Measurements from ENCODE around the gene EPHB3. TPM values are rescaled to one million over a fixed set of nuclear protein-coding genes. Genes with fewer than 3 reads are reported as not detected.

The EPHB3 gene
- total and polyA plus RNA-seq, 2 donors (not counting 3 experiments of a cell fraction or from before 2014, with no cell fraction given) = 0.01 TPM; not detected in 1

GRCh38 chr3:184630861-184631471 lies 69.4 kb downstream of the EPHB3 start:
- no peaks in the 10 kb centered on the region for H3K9me3 ChIP-seq (replicated peaks; ENCODE audit: control insufficient read depth, insufficient read depth, low read length)
- FAIRE-seq (no peak), DNase-seq (ENCODE audit: low read depth, low spot score) (no peak)
- H3K4me2 ChIP-seq (ENCODE audit: insufficient read depth, low read length) = no peak overlapping the region
- no peaks in the 10 kb centered on the region for H3K36me3 ChIP-seq (ENCODE audit: control insufficient read depth in 2 of 2, extremely low read depth in 1 of 2, insufficient read depth in 2 of 2, low read length in 2 of 2)
- no peak overlapping the region for H3K9ac ChIP-seq (replicated peaks; ENCODE audit: extremely low read depth, insufficient read depth, low read length)
- ChIA-PET CTCF (interaction anchor here (2.2 kb wide), 1 partner anchor 11 kb away, joined by 8 read pairs; no protein-coding TSS in a partner anchor), POLR2A (no interaction called here)
- intact Hi-C loops (cut with micrococcal nuclease) = no loop called here
- no peaks in the 10 kb centered on the region for H3K9me1 ChIP-seq (replicated peaks; ENCODE audit: control insufficient read depth, extremely low read depth, insufficient read depth, low read length)
- no TSS peak for BruUV-seq (replicated peaks)
- dilution Hi-C loops (cut with MboI; ENCODE audit: extremely low pct_ligation_motif_present, low sequenced_read_pairs) = no loop called here
- H3K4me3 ChIP-seq (replicated peaks in 1 of 3; ENCODE audit: insufficient read depth in 1 of 3, low read depth in 1 of 3, low read length in 3 of 3) = no peak overlapping the region
- H4K20me1 ChIP-seq (replicated peaks; ENCODE audit: control insufficient read depth, extremely low read depth, insufficient read depth, low read length) = no peaks in the 10 kb centered on the region
- no peaks in the 10 kb centered on the region for H3K4me1 ChIP-seq (ENCODE audit: control insufficient read depth, extremely low read depth, insufficient read depth, low read length)
- H3K27ac ChIP-seq (ENCODE audit: insufficient read depth, low read depth, low read length) = no peak overlapping the region
- no peaks in the 10 kb centered on the region for H3K79me2 ChIP-seq (ENCODE audit: control insufficient read depth, insufficient read depth, low read length)
- H3K27me3 ChIP-seq (ENCODE audit: control insufficient read depth in 2 of 2, insufficient read depth in 2 of 2, low read length in 2 of 2) = peaks cover 0 to 14% of the 10 kb centered on the region in 2 experiments
- no peak overlapping the region for H2AFZ ChIP-seq (ENCODE audit: low read depth, low read length)
- TF ChIP-seq EZH2 (IDR thresholded peaks at IDR 0.05; ENCODE audit: borderline replicate concordance, low read depth, low read length, severe bottlenecking) (no peak), GATA2 (IDR thresholded peaks at IDR 0.05; ENCODE audit: insufficient read depth, insufficient read length, low read depth, low read length) (no peak)

GRCh38 chr3:184631472-184631861 lies 69.9 kb downstream of the EPHB3 start:
- H4K20me1 ChIP-seq (replicated peaks; ENCODE audit: control insufficient read depth, extremely low read depth, insufficient read depth, low read length) = no peaks in the 10 kb centered on the region
- no peaks in the 10 kb centered on the region for H3K9me1 ChIP-seq (replicated peaks; ENCODE audit: control insufficient read depth, extremely low read depth, insufficient read depth, low read length)
- H3K4me2 ChIP-seq (ENCODE audit: insufficient read depth, low read length) = no peak overlapping the region
- H3K27ac ChIP-seq (ENCODE audit: insufficient read depth, low read depth, low read length) = no peak overlapping the region
- no peak overlapping the region for H3K9ac ChIP-seq (replicated peaks; ENCODE audit: extremely low read depth, insufficient read depth, low read length)
- TF ChIP-seq FOS (IDR thresholded peaks at IDR 0.05; ENCODE audit: borderline replicate concordance, insufficient read depth, low read length) (no peak), MYC (IDR thresholded peaks at IDR 0.05; ENCODE audit: low read depth, low read length) (no peak), MAX (IDR thresholded peaks at IDR 0.05; ENCODE audit: insufficient read depth, insufficient read length) (no peak), CTCF (IDR thresholded peaks at IDR 0.05; ENCODE audit: extremely low read depth in 1 of 2, insufficient read depth in 1 of 2, low read depth in 1 of 2, low read length in 2 of 2) (no peak), POLR2A (IDR thresholded peaks at IDR 0.05; ENCODE audit: low read depth, low read length) (no peak), POLR2AphosphoS5 (IDR thresholded peaks at IDR 0.05; ENCODE audit: insufficient read depth, low read depth, low read length) (no peak), GATA2 (IDR thresholded peaks at IDR 0.05; ENCODE audit: insufficient read depth, insufficient read length, low read depth, low read length) (no peak), JUN (IDR thresholded peaks at IDR 0.05; ENCODE audit: borderline replicate concordance, insufficient read depth, insufficient read length, low read depth) (no peak), EZH2 (IDR thresholded peaks at IDR 0.05; ENCODE audit: borderline replicate concordance, low read depth, low read length, severe bottlenecking) (no peak)
- DNase-seq (ENCODE audit: low read depth, low spot score) (no peak), FAIRE-seq (no peak)
- ChIA-PET POLR2A (no interaction called here), CTCF (interaction anchor here (2.2 kb wide), 1 partner anchor 12 kb away, joined by 8 read pairs; no protein-coding TSS in a partner anchor)
- intact Hi-C loops (cut with micrococcal nuclease) (no loop called here), dilution Hi-C loops (cut with MboI; ENCODE audit: extremely low pct_ligation_motif_present, low sequenced_read_pairs) (no loop called here)
- H3K79me2 ChIP-seq (ENCODE audit: control insufficient read depth, insufficient read depth, low read length) = no peaks in the 10 kb centered on the region
- no peaks in the 10 kb centered on the region for H3K36me3 ChIP-seq (ENCODE audit: control insufficient read depth in 2 of 2, extremely low read depth in 1 of 2, insufficient read depth in 2 of 2, low read length in 2 of 2)
- H2AFZ ChIP-seq (ENCODE audit: low read depth, low read length) = no peak overlapping the region
- no peaks in the 10 kb centered on the region for H3K9me3 ChIP-seq (replicated peaks; ENCODE audit: control insufficient read depth, insufficient read depth, low read length)
- no peaks in the 10 kb centered on the region for H3K4me1 ChIP-seq (ENCODE audit: control insufficient read depth, extremely low read depth, insufficient read depth, low read length)
- no TSS peak for BruUV-seq (replicated peaks)
- peaks cover 0 to 17% of the 10 kb centered on the region in 2 experiments for H3K27me3 ChIP-seq (ENCODE audit: control insufficient read depth in 2 of 2, insufficient read depth in 2 of 2, low read length in 2 of 2)
- H3K4me3 ChIP-seq (replicated peaks in 1 of 3; ENCODE audit: insufficient read depth in 1 of 3, low read depth in 1 of 3, low read length in 3 of 3) = no peak overlapping the region

Measured in endothelial cell of umbilical vein (primary cell).